Neural cell (in vitro differentiated cells): ENCODE measurements around the gene AKIRIN2.

Experiments used
- EP300 ChIP-seq: fragments of 450-650 bp; conservative IDR thresholded peaks from 2 replicates; pipeline ENCODE4 v1.6.1; 2014; ENCODE audit warnings: antibody characterized with exemption, mild to moderate bottlenecking, moderate library complexity; ENCODE audit not compliant: poor library complexity, severe bottlenecking
- MXI1 ChIP-seq: fragments of 450-650 bp; conservative IDR thresholded peaks from 2 replicates; pipeline ENCODE4 v1.6.1; 2014; ENCODE audit warnings: antibody characterized with exemption, mild to moderate bottlenecking; ENCODE audit not compliant: poor library complexity, severe bottlenecking
- RAD21 ChIP-seq: fragments of 450-650 bp; conservative IDR thresholded peaks from 2 replicates; pipeline ENCODE4 v1.6.1; 2014; ENCODE audit warnings: antibody characterized with exemption, mild to moderate bottlenecking, moderate library complexity
- TAF1 ChIP-seq: IDR thresholded peaks from 2 replicates; pipeline ENCODE4 v1.6.1; 2012; ENCODE audit warnings: low read depth
- TF ChIP-seq, protein P1 (sequence below): fragments of 450-650 bp; IDR thresholded peaks from 2 replicates; pipeline ENCODE4 v1.5.1; 2014; ENCODE audit warnings: antibody characterized with exemption, mild to moderate bottlenecking, moderate library complexity; ENCODE audit not compliant: poor library complexity, severe bottlenecking

DNA sequence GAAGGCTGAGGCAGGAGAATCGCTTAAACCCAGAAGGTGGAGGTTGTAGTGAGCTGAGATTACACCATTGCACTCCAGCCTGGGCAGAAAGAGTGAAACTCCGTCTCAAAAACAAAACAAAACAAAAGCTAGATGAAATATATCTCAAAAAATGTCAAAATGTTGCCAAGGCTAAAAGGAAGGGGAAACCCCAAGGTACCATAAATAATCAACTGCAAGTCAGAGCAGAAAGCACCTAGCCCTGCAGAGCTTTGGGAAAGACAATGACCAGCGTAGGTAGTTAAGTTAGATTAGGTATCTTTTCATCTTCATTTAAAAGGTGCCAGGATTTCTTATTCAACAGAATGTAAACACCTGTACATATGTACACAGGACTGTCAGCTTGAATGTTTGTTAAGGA lies 33.0 kb downstream of the AKIRIN2 start:
- TF ChIP-seq EP300 = no peak
- no peak for TF ChIP-seq RAD21
- TF ChIP-seq, protein P1, sequence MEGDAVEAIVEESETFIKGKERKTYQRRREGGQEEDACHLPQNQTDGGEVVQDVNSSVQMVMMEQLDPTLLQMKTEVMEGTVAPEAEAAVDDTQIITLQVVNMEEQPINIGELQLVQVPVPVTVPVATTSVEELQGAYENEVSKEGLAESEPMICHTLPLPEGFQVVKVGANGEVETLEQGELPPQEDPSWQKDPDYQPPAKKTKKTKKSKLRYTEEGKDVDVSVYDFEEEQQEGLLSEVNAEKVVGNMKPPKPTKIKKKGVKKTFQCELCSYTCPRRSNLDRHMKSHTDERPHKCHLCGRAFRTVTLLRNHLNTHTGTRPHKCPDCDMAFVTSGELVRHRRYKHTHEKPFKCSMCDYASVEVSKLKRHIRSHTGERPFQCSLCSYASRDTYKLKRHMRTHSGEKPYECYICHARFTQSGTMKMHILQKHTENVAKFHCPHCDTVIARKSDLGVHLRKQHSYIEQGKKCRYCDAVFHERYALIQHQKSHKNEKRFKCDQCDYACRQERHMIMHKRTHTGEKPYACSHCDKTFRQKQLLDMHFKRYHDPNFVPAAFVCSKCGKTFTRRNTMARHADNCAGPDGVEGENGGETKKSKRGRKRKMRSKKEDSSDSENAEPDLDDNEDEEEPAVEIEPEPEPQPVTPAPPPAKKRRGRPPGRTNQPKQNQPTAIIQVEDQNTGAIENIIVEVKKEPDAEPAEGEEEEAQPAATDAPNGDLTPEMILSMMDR = no peak
- TF ChIP-seq TAF1 = no peak
- no peak for TF ChIP-seq MXI1
